Stimulated activated CD4-positive, alpha-beta T cell treated with anti-CD3 and anti-CD28 coated beads, TNF-alpha, amount 100 ng/mL, for 24 hours (primary cell): ENCODE data around the gene SFMBT2.
A peak's percentile ranks its signal among the peaks of the same experiment; 100 is the strongest.
"Not testable (repeated sequence)": the region's sequence is repeated elsewhere in the genome, so short reads cannot be mapped to it uniquely, and the experiment has no call there.

Source experiments
- DNase-seq, 3 experiments: peaks; one replicate each; pipeline ENCODE4 v3.0.0-alpha.2; 2020; ENCODE audit warnings: low read depth in 3 of 3

SFMBT2 gene

DNA sequence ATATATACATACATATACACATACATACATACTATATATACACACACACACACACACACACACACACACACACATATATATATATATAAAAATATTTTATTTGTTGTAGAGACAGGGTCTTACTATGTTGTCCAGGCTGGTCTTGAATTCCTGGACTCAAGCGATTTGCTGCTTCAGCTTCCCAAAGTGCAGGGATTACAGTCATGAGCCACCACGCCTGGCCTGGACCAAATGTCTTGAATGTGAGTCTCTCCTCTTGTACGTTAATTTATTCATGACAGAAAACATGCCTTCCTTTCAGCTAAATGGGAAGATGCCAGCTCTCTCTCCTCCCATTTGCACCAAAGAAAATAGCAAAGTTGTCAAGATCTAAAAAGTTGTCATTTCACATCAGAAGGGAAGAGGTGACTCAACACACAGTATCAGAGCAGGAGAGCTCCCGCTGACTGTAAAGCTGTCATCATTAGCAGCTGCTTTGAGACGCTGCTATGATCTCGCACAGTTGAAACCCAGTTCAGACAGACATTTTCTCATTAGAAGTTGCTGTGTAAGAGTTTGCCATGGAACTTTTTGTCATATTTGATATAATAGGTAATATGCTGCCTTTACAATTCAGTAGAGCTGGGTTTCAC lies 224.3 kb downstream of the SFMBT2 start:
- DNase-seq, result peak in 1 of 3 experiments; percentile 10

DNA sequence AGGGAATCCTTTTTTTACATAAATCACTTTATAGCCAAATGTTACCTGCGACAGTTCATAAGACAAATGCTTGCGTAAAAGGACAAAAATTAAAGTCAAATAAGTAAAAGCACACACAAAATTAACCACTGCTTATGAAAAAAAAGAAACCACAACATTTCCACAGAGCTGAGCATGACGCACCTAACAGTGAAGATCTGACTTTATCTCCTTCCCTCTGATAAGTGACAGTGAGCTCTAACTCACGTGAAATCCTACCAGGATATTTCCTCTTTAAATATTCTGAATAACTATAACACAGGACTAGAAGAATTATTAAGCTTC lies 225.5 kb downstream of the SFMBT2 start:
- DNase-seq, result no peak

DNA sequence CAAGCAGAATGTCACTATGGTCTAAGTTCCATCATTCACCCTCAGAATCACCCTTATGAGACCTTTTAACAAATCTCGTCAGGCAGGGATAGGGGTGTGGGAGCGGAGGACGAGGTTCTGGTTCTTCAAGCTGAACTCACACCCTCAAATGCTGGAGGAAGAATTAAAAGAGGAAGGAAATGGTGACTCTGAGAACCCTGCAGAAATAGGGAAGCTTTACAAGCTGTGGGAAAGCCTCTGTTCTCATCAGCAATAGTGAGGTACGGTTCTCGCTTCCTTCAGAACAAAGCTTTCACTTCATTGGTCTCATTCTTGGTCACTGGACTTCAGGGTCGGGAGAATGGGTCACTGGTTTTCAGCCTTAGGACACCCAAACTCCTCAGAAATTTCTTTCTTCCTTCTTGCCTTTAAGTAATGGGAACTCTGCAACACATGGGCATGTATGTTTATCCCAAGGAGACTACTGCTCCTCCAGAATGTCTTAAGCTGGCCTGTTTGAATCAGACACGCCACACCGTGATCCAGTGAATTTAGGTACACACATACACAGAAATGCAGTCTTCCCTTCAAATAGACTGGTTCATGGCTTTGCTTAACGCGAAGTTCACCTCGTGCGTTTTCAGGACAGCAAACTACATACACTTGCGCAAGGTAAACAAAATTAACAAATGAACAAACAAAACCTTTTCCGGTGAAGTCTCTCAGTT lies 226.0 kb downstream of the SFMBT2 start:
- no peak for DNase-seq

DNA sequence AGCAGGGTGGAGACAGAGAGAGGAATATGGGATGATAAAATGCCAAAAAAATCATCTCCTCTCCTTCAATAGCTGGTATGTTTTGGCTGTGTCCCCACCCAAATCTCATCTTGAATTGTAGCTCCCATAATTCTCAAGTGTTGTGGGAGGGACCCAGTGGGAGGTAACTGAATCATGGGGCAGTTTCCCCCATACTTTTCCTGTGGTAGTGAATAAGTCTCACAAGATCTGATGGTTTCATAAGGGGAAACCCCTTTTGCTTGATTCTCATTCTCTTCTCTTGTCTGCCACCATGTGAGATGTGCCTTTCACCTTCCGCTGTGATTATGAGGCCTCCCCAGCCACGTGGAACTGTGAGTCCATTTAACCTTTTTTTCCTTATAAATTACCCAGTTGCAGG lies 226.7 kb downstream of the SFMBT2 start:
- not testable (repeated sequence) for DNase-seq

DNA sequence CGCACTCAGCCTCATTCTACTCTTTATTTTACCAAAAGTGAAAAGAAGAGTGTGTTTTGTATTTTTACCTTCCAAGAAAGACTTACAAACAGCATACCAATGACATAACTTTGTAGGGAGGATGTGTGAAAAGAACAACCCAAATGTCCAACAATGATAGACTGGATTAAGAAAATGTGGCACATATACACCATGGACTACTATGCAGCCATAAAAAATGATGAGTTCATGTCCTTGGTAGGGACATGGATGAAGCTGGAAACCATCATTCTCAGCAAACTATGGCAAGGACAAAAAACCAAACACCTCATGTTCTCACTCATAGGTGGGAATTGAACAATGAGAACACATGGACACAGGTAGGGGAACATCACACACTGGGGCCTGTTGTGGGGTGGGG lies 228.5 kb downstream of the SFMBT2 start:
- not testable (repeated sequence) for DNase-seq

DNA sequence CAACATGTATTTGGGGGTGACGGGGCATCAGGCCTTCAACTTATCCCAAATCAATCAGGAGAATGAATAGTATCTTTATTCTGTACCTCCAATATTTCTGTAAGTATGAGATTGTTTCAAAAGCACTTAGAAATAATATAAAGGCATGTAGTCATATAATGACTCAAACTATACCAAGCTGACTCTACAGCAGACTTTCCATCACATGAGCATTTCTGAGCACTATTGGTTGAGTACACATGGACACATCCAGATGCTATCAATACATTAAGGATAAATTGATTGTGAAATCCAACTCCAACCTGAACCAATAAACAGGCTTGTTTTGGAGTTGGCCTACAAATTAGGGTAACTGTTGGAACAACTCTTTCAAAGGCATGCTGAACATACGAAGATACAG lies 229.4 kb downstream of the SFMBT2 start:
- no peak for DNase-seq

DNA sequence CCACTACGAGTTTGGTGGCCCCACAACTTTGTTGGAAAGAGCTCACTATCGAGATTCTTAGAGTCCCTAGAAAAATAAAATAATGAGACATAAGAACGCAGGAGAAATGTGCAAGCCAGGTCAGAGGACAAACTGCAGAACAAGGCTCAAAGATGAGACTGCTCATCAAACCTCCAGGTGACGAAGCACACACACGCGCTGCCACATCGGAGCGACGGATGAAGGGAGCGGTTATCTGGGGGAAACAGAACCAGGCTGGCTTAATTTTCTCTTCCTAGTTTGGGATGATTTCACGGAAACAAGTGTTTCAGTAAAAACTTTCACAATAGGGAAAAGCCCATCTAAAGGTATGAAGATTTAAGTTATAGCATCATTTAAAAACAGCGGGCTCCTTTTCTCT lies 231.3 kb downstream of the SFMBT2 start:
- DNase-seq, result no peak

DNA sequence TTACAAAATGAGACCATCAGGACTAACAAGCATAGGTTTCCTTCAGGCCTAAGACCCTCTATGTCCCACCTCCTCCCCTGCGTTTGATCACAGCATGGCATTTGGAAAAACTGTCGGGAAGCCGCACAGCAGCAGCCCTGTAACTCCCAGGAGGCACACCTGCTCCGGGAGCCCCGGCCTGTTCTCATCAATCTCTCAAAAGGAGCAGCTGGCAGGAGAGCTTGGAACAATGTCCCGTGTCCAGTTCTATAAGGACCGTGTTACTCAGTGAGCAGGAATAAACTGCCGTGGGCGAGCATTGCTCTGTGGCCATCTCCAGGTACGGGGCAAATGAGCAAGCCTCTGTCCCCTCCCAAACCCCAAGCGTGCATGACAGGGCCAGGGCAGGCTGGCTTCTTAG lies 236.9 kb downstream of the SFMBT2 start:
- DNase-seq, result no peak

DNA sequence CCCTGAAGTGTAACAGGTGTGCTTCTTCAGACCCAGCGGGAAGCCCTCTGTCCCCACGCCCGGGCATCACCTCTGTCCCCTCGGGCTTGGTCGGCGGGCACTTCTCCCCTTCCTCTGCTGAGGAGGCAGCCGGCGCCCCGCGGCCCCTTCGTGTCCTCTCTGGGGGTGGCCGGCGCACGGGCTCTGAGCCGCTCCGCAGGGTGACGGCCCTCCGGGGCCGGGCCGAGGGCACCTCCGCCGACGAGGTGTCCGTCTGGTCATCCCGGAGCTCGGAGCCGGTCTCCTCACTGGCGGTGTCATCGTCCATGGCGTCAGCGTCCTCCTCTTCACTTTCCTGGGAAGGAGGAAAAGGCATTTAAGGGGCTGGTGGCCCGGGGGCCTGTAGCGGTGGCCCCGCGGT lies 239.0 kb downstream of the SFMBT2 start:
- no peak for DNase-seq

DNA sequence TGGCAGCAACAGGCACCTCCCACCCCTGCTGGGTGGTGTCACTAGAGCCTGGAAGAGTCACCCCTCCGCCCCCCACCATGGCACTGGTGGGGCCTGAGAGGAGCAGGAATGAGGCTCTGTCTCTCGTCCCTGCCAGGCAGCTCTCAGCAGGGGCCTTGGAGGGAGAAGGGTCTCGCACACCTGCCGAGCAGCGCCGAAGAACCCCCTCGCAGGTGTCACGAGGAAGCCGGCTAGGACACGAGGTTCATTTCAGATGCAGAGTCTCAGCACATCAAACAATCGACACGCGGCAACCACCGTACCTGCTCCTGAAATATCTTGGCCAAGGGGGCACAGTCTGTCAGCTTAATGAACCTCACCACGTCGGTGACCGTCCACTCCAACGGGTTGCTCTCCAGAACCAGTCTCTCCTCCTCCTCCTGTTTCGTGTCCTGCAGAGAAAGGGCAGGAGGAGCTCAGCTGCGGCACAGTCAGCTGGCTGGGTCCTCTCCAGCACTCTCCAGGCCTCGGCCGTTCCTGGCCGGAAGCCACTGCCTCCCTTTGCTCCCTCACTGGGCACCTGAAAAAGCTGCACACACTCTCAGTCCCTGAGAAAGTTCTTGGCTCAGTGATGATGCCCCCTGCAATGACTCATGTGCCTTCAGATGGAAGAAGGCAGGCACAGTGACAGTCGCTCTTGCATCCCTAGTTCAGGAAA lies 240.1 kb downstream of the SFMBT2 start:
- DNase-seq, result no peak

DNA sequence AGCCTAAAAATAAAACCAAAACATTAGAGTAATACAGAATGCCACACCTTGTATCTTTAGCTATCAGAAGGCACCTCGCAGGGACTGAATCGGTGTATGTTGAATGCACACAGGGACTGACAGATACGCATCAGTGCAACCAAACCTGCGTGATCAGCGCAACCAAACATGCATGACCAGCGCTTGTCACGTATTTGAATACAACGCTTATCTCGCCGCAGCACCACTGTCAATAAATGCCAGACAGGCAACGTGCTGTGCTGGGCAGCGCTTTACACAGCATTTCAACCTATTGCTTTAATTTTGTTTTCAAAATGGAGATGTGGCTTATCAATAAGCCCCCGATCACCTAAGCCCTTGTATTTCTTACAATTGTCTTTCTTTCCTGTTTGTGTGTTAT lies 242.4 kb downstream of the SFMBT2 start:
- no peak for DNase-seq

DNA sequence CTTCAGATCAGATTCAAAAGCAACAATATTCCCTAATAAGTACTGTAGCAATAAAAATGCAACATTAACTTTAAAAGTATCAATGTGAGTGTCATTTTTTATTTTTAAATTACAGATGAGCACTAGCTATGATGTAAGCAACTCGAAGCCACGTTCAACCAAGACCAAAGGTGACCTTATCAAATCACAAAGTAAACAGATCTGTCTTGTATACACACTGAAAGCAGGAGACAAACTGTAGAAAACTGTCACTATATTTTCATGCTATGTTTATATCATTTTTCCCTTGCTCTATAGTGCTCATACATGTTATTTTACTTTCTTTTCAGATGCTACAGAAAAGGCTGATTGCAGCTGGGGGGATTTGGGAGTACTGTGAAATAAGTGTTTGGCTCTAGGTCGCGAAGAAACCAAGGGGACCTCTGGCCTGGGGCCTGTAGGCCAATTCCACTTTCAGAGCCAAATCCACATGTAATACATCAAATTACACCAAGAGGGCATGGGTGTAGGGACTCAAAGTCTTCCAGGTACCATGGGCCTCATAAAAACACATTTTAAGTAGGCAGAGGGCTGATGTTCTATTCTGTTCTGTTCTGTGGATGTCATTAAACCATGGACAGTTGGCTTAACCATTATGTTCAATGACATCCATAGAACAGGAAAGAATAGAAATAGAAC lies 245.2 kb downstream of the SFMBT2 start:
- no peak for DNase-seq

DNA sequence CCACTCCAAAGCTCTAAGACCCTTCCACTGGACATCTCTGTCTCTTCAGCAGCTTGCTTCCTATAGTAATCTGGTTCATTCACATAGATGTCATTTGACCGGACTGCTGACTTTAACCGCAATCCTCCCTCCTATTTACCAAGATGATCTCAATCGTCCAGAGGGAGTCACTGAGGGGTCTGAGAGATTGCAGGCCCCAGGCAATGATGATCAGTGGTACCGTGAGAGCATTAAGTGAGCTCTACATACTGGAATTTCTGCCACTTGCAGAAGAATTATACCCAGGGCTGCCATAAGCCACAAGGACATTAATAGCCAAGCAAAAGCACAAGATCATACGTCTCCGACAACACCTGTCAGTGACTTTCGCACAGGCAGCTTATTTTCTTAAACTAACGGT lies 245.9 kb downstream of the SFMBT2 start:
- DNase-seq, result no peak

DNA sequence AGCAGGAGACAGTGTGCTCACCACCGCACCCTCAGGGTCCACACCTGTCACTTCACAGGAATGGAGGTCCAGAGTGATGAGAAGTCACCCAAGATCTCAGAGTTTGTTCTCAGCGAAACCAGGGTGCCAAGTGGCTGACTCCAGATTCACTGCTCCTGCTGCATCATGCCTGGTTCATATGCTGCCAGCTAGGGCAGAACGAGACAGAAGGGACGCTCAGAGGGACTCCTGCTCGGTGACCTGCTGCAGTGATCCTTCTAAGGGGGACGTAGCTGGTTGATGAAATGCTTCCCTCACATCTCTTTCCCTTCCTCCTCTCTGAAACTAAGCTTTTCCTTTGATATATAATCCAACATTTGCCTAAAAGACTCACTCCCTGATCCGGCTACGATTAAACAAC lies 248.5 kb downstream of the SFMBT2 start:
- DNase-seq, result no peak

DNA sequence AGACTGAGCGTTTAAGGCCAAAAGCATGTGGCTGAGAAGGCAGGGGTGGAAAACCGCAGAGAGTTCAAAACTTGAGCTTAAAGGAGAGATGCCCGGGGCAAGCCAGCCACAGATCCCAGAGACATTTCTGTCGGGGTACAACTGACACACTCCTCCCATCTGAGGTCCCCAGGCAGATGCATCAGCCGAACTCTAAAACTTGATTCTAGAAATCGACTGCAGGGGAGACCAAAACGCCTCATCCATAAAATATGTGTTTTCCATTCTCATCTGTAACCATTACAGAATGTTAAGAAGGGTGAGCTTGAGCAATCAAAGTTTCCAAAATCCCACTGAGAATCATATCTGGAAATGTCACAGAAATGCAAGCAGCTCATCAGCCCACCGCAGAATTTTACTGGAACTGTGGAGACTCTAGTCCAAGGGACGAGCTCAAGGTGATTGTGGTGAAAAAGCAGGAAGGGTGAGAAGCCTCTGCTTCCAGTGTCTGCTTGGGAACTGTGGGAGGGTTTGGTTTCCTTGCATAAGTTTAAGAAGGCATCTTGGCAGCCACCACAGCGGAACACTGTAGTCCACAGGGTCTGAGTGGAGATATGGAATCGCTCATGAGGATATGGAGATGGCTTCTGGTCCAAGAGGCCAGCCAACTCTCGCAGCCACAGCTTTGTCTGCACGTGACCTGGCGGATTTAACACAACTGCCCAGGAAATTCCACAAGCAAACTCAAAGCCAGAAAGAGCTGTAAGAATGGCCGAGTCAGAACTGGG lies 249.2 kb downstream of the SFMBT2 start:
- DNase-seq, result no peak

DNA sequence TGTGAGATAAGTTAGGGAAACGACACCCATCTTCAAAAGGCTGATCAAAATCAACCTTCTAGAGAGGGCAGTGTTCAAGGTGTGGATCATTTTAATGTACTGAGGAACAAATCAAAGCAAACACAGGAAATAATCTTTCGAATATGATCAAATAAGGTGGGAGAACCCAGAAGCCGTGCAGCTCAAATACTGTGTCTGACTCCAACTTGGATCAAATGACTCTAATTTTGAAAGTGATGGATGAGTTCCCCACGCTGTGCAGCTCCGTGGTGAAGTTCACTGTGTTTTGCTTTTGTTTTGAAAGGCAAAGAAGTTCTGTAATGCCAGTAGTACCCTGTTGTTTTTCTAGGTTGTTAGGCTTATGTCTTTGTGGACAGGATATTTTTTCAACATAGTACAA lies 250.9 kb downstream of the SFMBT2 start:
- DNase-seq, result no peak

DNA sequence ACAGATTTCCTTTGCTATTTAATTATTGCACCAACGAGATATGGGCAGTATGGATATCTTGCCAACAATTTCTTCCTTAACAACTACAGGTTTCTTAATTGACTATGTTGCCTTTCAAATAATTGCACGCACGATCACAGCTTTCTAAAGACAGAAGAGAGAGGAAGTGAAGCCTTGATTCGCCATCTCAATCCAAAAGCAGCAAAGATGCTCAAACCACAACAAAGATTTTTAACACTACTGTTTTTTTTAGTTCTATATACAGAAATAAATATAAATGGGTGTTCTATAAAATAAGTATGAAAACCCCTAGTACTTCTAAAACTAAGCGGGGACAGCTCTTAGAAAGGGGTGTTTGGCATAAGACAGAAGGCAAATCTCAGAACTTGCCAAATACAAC lies 251.3 kb downstream of the SFMBT2 start:
- no peak for DNase-seq

DNA sequence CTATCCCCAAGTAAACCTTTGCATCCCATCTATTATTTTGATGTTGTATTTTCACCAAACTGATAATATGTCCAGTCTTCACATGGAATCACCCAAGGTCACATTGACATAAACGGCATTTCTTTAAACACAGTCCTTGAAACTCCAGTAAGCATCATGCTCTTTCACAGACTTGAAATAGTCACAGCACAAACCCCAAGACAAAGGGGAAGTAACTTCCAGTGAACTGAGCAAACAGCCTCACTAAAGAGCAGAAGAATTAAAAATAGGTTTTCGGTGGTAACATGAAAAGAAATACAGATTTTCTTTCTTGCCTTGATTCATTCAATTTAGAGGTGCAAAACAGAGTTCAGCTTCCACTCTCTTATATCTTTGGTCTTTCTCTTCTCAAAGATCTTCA lies 253.7 kb downstream of the SFMBT2 start:
- DNase-seq, result no peak

DNA sequence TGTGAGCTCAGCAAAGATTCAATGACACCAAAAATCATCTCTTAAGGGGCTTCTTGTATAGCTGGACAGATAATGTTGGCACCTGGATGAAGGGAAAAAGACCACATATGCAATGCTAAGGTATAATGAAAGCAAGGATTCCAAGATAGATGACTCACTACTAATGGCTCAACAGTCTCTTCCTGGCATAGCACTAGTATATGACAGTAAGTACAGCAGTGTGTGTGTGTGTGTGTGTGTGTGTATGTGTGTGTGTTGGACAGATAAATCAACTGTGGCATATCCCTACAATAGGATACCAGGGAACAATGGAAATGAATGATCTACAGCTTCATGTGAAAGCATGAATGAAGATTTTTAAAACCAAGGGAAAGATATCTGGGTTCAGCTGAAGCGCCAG lies 257.1 kb downstream of the SFMBT2 start:
- no peak for DNase-seq

DNA sequence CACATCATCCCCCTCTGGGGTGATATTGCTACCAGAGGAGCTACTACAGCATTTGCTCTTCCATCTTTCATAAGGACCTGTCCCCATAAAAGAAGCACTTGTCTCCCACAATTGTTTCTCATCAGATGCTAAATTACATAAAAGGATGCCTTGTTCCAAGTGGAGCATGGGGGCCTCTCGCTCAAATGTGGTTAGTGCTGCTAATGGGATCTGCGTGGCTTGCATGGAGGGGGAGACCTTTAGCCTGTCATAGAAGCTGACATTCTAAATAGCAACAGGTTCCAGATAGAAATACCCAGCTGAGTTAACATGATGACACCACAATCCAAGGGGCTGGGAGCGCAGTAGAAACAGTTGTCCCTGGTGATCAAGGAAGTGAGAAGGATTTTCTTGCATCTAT lies 257.9 kb downstream of the SFMBT2 start:
- no peak for DNase-seq

DNA sequence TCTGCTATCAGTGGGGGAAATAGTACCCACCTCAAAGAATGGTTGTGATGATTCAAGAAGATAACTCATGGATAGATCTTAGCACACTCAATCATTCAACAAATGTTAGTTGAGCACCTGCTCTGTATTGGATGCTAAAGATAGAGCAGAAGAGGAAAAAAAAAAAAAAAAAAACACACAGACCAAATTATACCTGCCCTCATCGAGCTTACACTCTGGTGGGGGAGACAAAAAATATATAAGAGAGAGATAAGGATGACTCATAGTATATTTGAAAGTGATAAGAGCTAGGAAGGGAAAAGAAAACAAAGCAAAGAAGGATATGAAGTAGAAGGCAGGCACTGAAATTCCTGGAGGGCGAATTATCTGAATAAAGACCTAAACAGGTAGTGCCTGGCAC lies 258.5 kb downstream of the SFMBT2 start:
- DNase-seq, result no peak

DNA sequence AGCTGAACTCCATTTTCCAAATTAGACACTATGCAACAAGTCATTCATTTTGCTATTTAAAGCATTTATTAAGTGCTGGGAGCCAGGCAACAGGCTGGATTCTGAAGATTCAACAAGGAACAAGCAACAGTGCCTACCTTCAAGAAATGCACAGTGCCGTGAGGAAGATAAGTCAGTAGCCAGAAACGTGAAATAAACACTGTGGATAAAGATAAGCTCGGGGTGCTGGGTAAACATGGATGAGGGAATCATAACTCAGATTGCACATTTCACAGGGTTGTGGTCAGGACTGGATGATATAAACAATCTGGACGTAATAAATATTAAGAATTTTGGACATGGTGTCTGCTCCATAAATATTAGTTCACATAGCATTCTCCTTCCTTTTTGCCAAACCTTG lies 259.3 kb downstream of the SFMBT2 start:
- no peak for DNase-seq
